Activated CD4-positive, alpha-beta T cell treated with anti-CD3 and anti-CD28 coated beads, Interleukin-2, amount 10 ng/mL, durations not matched to agents 24 days and 14 days (primary cell): Measurements from ENCODE around the gene GRIN3A. TPM values are rescaled to one million over a fixed set of nuclear protein-coding genes. Genes with fewer than 3 reads are reported as not detected.

Experiments used
- DNase-seq: peaks from one replicate; pipeline ENCODE4 v3.0.0; 2022
- H3K27ac Mint-ChIP-seq: one replicate; pipeline ENCODE4 v1.8.0; 2022; ENCODE audit warnings: mild to moderate bottlenecking, mixed read lengths
- H3K27me3 Mint-ChIP-seq: one replicate; pipeline ENCODE4 v1.8.0; 2022; ENCODE audit warnings: mixed read lengths
- H3K36me3 Mint-ChIP-seq: one replicate; pipeline ENCODE4 v1.8.0; 2022; ENCODE audit warnings: low read depth, mild to moderate bottlenecking, mixed read lengths
- H3K4me1 Mint-ChIP-seq: one replicate; pipeline ENCODE4 v1.8.0; 2021; ENCODE audit warnings: mixed read lengths
- H3K4me3 Mint-ChIP-seq: one replicate; pipeline ENCODE4 v1.8.0; 2022; ENCODE audit warnings: mild to moderate bottlenecking, moderate library complexity, mixed read lengths
- H3K9me3 Mint-ChIP-seq: one replicate; pipeline ENCODE4 v1.8.0; 2021; ENCODE audit warnings: mixed read lengths
- intact Hi-C: fragments of 100-400 bp; cut with micrococcal nuclease; formaldehyde crosslinking; loops from one replicate; pipeline ENCODE4 v1.15.1; 2023
- total RNA-seq: library from RNA; stranded (reverse); gene quantifications from 2 replicates; pipeline ENCODE4 v1.2.3, GENCODE V29; 2022

GRIN3A gene
- total RNA-seq, 1 donor from 2014 or later = not detected

DNA sequence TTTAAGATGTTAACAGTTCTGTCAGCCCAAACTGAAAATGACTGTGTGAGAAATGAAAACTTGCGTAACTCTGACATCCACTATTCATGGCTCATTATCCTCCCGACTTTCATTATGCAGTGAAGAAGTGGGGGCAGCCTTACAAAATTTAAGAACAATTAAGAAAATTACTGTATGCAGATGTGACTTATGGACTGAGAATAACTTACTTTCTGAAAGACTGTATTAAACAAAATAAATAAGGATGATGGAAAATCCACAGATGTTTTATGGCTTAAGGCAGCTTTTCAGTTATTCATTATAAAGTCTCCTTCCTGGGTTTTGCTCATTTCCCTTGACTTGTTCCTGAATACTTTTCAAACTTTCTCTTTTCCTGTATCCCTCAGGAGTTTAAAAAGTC lies 55.2 kb downstream of the GRIN3A start:
- Mint-ChIP-seq H3K4me1 (no peaks in the 10 kb centered on the region), H3K36me3 (no peaks in the 10 kb centered on the region), H3K27me3 (no peaks in the 10 kb centered on the region), H3K4me3 (no peak overlapping the region), H3K27ac (no peak overlapping the region), H3K9me3 (no peaks in the 10 kb centered on the region)
- intact Hi-C loops = no loop called here
- no peak for DNase-seq

DNA sequence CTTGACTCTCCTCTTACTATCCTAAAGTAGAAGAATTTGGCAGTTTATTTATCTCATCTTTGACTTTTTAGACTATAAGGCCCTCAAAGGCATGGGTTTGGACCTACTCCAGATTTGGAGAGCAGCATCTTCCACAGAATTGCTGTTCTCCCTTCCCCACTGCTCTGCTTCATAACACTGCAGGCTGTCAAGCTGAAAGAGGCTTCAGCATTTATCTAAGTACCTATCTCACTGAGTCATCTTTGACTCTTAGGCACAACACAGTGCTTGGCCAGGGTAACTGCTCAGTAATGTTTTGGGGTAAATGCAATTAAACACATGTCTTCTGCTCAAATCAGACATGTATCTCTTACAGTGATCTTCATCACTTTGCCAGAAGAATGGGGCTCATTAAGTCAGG lies 60.6 kb downstream of the GRIN3A start:
- no peaks in the 10 kb centered on the region for H3K9me3 Mint-ChIP-seq
- DNase-seq = no peak
- no peaks in the 10 kb centered on the region for H3K4me1 Mint-ChIP-seq
- H3K27ac Mint-ChIP-seq = no peak overlapping the region
- intact Hi-C loops = no loop called here
- no peaks in the 10 kb centered on the region for H3K27me3 Mint-ChIP-seq
- no peaks in the 10 kb centered on the region for H3K36me3 Mint-ChIP-seq
- no peak overlapping the region for H3K4me3 Mint-ChIP-seq

DNA sequence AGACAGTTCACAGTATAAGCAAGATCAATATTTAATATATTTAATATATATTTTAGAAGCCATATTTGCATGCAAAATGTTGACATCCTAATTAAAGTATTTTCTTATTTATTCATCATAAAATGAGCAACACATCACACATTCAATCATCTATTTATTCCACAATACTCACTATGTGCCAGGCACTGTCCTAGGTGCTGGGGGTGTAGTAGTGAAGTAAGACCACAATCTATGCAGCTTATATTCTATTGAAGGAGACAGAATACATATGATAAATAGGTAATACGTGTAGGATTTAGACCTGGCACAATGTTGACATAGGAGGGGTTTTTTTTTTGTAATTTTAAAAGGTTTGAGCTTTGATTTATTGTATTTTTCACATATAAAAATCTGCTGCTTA lies 63.1 kb downstream of the GRIN3A start:
- H3K27me3 Mint-ChIP-seq = no peaks in the 10 kb centered on the region

DNA sequence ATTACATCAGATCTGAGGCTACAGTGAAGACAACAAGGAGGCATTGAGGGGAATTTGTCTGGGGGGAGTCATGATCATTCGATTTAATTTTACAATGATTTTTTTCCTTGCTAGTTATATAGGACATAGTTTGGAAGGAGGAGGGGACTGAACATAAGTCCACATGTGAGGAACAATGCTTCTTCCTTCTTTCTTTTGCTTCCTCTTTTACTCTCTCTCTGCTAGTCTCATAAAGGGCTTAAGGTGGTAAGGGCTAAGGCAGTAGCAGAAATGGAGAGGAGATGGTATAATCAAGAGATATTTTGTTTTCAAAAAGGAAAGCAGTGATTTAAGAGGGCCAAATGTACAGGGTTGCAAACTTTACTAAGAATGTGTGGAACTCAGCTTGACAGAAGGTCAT lies 64.3 kb downstream of the GRIN3A start:
- intact Hi-C loops = no loop called here
- H3K36me3 Mint-ChIP-seq = no peaks in the 10 kb centered on the region
- no peaks in the 10 kb centered on the region for H3K9me3 Mint-ChIP-seq
- peaks cover 1% of the 10 kb centered on the region for H3K27me3 Mint-ChIP-seq
- no peak for DNase-seq
- no peak overlapping the region for H3K4me3 Mint-ChIP-seq
- H3K4me1 Mint-ChIP-seq = no peaks in the 10 kb centered on the region
- no peak overlapping the region for H3K27ac Mint-ChIP-seq

More for the DNA sequence above, 63.1 kb downstream of the GRIN3A start:
- H3K9me3 Mint-ChIP-seq = no peaks in the 10 kb centered on the region
- intact Hi-C loops = no loop called here
- no peaks in the 10 kb centered on the region for H3K4me1 Mint-ChIP-seq
- H3K27ac Mint-ChIP-seq = no peak overlapping the region
- H3K36me3 Mint-ChIP-seq = no peaks in the 10 kb centered on the region
- H3K4me3 Mint-ChIP-seq = no peak overlapping the region
- DNase-seq = no peak

DNA sequence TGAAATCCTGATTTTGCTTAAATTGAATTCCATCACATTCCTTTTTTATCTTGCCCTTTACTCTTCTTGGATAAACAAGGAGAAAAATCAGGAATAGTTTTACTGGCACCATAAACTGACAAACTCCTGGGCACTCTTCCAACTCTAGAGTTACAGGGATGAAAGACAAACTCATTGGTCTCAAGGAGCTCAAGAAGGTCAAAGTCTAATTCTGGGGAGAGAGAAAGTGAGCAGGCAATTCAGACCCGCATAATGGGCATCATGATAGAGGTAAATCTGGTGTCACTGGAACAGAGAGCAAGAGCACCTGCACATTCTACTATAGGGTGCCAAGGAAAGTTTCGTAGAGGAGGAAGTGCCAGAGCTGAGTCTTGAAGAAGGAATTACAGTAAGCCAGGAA lies 64.8 kb downstream of the GRIN3A start:
- Mint-ChIP-seq H3K27ac (no peak overlapping the region), H3K4me1 (no peaks in the 10 kb centered on the region), H3K9me3 (no peaks in the 10 kb centered on the region), H3K4me3 (no peak overlapping the region), H3K36me3 (no peaks in the 10 kb centered on the region), H3K27me3 (peaks cover 2% of the 10 kb centered on the region)
- DNase-seq = no peak
- intact Hi-C loops = no loop called here

DNA sequence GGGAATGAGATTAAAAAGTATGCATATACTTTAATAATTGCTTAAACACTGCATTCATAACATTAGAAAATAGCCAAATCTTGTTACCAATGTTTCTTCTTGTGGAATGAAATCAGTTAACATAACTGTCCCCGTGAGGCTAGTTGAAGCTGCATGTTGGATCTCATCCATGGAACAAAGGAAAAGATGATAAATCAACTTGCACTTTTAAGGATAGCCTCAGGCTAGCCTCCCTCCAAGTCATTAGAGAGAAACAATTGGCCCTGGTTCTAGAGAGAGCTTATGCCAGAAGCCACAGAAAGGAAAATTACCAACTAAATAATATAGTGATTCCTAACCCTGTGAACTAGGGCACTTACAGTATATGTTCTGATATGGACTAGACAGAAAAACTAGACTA lies 66.9 kb downstream of the GRIN3A start:
- H3K4me1 Mint-ChIP-seq = no peaks in the 10 kb centered on the region
- H3K4me3 Mint-ChIP-seq = no peak overlapping the region
- no peak for DNase-seq
- no peaks in the 10 kb centered on the region for H3K9me3 Mint-ChIP-seq
- H3K36me3 Mint-ChIP-seq = no peaks in the 10 kb centered on the region
- peaks cover 2% of the 10 kb centered on the region for H3K27me3 Mint-ChIP-seq
- H3K27ac Mint-ChIP-seq = no peak overlapping the region
- intact Hi-C loops = no loop called here

DNA sequence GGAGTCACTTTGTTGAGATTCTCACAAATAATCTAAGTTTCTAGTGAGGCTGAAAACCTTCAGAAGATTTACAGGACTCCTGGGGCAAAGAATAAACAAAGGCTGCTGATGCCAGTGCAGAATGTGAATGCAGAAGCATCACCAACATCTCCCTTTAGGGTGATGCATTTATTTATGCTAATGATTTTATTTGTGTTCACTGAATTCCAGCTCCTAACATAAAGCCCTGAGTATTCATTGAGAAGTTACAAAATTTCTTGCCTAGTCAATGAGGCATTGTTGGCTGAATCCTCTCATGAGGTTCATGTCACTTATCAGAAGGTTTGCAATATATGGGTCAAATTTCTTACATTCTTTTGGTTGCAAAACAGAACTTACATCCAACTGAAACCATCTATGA lies 70.0 kb downstream of the GRIN3A start:
- no peak overlapping the region for H3K27ac Mint-ChIP-seq
- DNase-seq = no peak
- no peaks in the 10 kb centered on the region for H3K36me3 Mint-ChIP-seq
- peaks cover 5% of the 10 kb centered on the region for H3K27me3 Mint-ChIP-seq
- no peaks in the 10 kb centered on the region for H3K9me3 Mint-ChIP-seq
- no peak overlapping the region for H3K4me3 Mint-ChIP-seq
- H3K4me1 Mint-ChIP-seq = no peaks in the 10 kb centered on the region
- intact Hi-C loops = no loop called here

DNA sequence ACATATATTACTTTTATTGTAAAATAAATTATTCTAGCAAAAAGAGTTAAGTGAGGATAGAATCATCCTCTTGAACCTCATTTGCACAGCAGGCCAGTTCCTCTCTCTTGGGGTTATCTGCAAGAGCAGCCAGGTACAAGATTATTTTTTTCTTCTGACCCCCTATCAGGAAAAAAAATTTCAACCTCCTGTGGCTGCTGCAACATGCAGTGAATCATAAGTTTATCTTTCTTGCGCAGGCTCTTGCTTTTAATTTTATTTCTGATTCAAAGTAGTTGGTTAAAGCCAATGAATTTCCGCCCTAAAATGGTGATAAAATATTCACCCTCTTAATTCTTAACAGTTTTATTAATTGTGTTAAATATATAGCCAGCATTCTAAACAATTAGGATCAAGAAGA lies 74.0 kb downstream of the GRIN3A start:
- H3K4me3 Mint-ChIP-seq = no peak overlapping the region
- DNase-seq = no peak
- intact Hi-C loops = no loop called here
- no peaks in the 10 kb centered on the region for H3K4me1 Mint-ChIP-seq
- no peaks in the 10 kb centered on the region for H3K9me3 Mint-ChIP-seq
- H3K36me3 Mint-ChIP-seq = no peaks in the 10 kb centered on the region
- peaks cover 5% of the 10 kb centered on the region for H3K27me3 Mint-ChIP-seq
- H3K27ac Mint-ChIP-seq = no peak overlapping the region

DNA sequence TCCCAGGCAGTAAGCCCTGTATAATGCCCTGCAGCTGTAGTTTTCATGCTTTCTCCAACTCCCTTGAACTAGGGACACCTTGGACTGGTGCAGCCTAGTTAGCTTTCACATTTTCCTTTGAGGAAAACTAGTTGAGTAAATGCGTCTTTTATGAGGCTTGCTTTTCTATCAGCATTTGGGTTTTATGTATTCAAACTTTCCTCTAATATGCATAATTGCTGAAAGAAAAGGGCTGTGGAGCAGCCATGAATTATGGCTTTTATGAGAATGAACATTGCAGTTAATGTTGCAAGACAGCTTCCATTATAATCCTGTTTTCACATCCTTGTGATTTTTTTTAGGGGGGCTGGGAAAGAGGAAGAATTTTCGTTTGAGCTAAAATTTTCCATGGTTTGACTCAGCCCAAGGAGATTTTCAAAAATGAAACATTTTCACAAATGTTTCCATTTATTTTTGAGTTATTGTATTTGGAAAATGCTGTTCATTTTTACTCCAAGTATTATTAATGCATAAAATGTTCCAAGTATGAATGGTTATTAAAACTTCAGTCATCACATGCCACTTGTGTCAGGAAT lies 85.8 kb downstream of the GRIN3A start:
- H3K4me1 Mint-ChIP-seq = no peaks in the 10 kb centered on the region
- intact Hi-C loops = no loop called here
- H3K36me3 Mint-ChIP-seq = no peaks in the 10 kb centered on the region
- no peak overlapping the region for H3K4me3 Mint-ChIP-seq
- H3K27me3 Mint-ChIP-seq = peaks cover 3% of the 10 kb centered on the region
- no peak for DNase-seq
- H3K27ac Mint-ChIP-seq = no peak overlapping the region
- H3K9me3 Mint-ChIP-seq = no peaks in the 10 kb centered on the region

DNA sequence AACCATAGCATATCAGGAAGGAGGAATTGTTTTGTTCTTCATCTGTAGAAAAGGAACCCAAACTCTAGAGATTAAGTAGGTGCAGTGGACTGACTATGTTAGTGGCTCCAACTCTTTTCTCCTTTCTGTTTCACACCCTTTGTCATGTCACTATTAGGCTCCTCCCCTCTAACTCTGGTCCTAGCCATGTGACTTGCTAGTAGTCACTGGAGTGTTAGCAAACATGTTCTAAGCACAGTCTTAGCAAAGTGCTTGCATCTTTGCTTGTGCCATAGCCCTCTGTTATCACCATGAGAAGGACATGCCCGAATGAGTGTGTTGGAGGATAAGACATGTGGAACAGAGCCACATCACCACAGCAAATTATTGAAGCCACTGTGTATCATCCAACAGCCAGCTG lies 88.3 kb downstream of the GRIN3A start:
- H3K36me3 Mint-ChIP-seq = no peaks in the 10 kb centered on the region
- no peaks in the 10 kb centered on the region for H3K9me3 Mint-ChIP-seq
- no peaks in the 10 kb centered on the region for H3K27me3 Mint-ChIP-seq
- intact Hi-C loops = no loop called here
- H3K4me3 Mint-ChIP-seq = no peak overlapping the region
- H3K4me1 Mint-ChIP-seq = no peaks in the 10 kb centered on the region
- no peak for DNase-seq
- H3K27ac Mint-ChIP-seq = no peak overlapping the region

DNA sequence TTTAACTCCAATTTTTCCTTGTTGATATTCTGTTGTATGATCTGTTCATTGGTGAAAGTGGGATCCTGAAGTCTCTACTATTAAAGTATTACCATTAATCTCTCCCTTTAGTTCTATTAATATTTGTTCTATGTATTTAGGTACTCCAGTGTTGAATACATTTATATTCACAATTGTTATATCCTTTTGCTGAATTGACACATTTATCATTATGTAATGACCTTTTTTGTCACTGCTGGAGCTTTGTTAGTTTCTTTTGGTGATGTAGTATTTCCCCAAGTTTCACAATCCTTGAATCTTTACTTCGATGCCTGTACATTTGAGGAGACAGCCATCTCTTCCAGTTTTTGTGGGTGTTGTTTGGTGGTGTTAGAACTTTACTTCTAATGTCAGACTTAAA lies 90.0 kb downstream of the GRIN3A start:
- no peak for DNase-seq
- H3K27ac Mint-ChIP-seq = no peak overlapping the region
- no peaks in the 10 kb centered on the region for H3K9me3 Mint-ChIP-seq
- H3K4me1 Mint-ChIP-seq = no peaks in the 10 kb centered on the region
- no peaks in the 10 kb centered on the region for H3K27me3 Mint-ChIP-seq
- intact Hi-C loops = no loop called here
- no peaks in the 10 kb centered on the region for H3K36me3 Mint-ChIP-seq
- H3K4me3 Mint-ChIP-seq = no peak overlapping the region

DNA sequence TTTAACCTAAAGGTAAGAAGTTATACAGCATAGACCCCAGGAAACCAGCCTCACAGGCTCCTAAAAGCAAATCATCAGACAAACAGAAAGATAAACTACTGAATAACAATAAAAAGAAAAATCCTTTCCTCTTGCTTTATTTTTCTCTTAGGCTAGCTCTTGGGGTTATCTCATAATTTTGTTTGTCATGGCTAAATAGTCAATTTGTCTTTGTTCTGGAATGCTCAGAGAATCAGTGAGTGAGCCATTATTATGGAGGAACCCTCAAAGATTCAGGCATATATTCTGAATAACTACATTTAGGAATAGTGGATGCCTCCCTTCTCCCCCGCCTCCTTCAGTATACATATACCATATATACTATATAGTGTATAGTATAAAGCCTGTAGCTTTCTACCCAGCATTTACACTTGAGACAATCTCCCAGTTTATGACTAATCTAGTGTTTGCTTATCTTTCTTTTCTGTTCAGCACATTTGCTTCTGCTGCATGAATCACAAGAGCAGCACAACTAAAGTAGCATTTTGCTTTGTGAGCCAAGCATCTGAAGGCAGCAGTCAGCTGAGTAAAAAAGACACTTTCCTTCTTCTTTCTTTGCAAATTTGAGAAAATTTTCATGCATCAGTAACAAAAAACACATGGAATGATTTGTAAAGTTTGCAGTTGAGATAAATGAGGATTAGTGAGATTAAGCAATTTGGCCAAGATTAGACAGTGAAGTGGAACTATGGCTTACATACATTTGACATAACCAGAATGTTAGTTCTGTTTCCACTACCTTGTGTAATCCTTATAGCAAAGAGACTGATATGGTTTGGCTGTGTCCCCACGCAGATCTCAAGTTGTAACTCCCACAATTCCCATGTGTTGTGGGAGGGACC lies 98.4 kb downstream of the GRIN3A start:
- intact Hi-C loops = no loop called here
- Mint-ChIP-seq H3K27me3 (no peaks in the 10 kb centered on the region), H3K36me3 (no peaks in the 10 kb centered on the region), H3K4me3 (no peak overlapping the region), H3K9me3 (no peaks in the 10 kb centered on the region), H3K4me1 (no peaks in the 10 kb centered on the region), H3K27ac (no peak overlapping the region)
- no peak for DNase-seq

DNA sequence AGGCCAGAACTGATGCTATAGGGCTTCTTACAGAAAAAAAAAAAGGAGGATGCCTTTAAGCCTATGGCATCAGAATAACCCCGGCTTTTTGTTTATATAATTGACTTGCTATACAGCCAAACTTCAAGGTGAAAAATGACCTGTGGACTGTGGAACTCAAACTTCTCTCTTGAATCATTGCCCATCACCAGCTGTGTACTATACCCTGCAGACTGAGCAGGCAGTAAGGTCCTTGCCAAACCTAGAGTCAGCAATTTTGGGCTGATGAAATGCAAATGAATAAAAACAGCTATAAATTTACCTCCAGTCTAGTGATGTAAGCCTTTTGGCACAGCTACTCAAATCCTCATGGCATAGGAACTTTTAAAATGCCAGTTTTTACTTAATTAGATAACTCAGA lies 99.1 kb downstream of the GRIN3A start:
- DNase-seq = no peak
- intact Hi-C loops = no loop called here
- Mint-ChIP-seq H3K27me3 (no peaks in the 10 kb centered on the region), H3K27ac (no peak overlapping the region), H3K4me3 (no peak overlapping the region), H3K4me1 (no peaks in the 10 kb centered on the region), H3K9me3 (no peaks in the 10 kb centered on the region), H3K36me3 (no peaks in the 10 kb centered on the region)

DNA sequence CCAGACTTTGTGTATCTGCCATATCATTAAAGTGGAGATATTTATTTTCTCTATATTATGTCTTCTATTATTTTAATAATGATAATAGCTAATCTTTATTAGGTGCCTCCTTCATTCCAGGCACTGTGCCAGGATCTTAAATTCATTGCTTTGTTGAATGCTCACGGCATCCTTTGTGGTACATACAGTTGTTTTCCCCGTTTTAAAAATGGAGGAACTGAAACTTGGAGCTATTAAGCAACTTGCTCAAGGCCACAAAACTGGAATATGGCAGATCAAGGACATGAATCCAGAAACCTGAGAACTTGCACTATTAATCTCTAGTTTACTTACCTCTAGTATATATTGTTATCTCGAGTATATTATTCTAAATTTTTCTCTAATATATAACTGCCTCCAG lies 102.2 kb downstream of the GRIN3A start:
- Mint-ChIP-seq H3K36me3 (no peaks in the 10 kb centered on the region), H3K27ac (no peak overlapping the region), H3K27me3 (no peaks in the 10 kb centered on the region), H3K9me3 (no peaks in the 10 kb centered on the region), H3K4me1 (no peaks in the 10 kb centered on the region), H3K4me3 (no peak overlapping the region)
- DNase-seq = no peak
- intact Hi-C loops = no loop called here

DNA sequence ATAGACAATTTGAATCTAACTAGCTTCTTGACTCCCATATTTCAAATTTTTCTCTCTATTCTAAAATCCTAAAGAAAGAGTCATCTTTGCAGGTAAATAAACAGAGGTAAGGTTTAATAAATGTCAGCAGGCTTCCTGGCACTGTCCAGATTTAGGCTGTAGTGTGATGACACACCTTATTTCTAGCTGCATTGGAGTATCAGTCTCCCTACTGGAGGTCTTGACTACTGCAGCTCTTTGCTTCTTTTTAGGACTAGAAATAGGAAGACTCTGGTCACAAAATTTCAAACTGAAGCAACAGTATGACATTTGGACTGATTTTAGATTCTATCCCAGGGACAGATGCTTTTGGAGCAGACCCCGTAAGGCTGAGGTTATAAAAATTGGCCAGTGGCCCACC lies 103.0 kb downstream of the GRIN3A start:
- H3K9me3 Mint-ChIP-seq = no peaks in the 10 kb centered on the region

More for the DNA sequence above, 103.0 kb downstream of the GRIN3A start:
- no peaks in the 10 kb centered on the region for H3K36me3 Mint-ChIP-seq
- intact Hi-C loops = no loop called here
- no peak overlapping the region for H3K27ac Mint-ChIP-seq
- no peak for DNase-seq
- H3K27me3 Mint-ChIP-seq = peaks cover 2% of the 10 kb centered on the region
- no peak overlapping the region for H3K4me3 Mint-ChIP-seq
- H3K4me1 Mint-ChIP-seq = no peaks in the 10 kb centered on the region
